ENCODE measurements around the gene TUBAL3.

DNA sequence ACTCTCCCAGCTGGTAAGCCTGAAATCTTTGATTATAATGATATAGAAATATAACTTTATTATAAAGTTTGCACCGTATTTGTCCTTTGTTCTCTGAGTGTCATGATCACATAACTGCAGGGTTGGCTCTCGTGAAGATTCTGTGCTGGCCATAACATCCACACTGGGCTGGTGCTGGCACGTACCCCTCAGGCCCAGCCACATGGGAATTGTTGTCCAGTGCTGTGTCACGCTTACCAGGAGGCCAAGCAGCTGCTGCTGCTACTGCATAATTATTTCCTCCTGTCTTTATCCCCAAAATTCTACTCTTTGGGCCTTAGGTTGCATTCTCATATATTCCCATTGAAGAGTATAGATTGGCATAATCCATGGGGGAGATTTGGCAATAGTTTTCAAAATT, 60.6 kb downstream of the TUBAL3 start:
- TF ChIP-seq, protein P1, sequence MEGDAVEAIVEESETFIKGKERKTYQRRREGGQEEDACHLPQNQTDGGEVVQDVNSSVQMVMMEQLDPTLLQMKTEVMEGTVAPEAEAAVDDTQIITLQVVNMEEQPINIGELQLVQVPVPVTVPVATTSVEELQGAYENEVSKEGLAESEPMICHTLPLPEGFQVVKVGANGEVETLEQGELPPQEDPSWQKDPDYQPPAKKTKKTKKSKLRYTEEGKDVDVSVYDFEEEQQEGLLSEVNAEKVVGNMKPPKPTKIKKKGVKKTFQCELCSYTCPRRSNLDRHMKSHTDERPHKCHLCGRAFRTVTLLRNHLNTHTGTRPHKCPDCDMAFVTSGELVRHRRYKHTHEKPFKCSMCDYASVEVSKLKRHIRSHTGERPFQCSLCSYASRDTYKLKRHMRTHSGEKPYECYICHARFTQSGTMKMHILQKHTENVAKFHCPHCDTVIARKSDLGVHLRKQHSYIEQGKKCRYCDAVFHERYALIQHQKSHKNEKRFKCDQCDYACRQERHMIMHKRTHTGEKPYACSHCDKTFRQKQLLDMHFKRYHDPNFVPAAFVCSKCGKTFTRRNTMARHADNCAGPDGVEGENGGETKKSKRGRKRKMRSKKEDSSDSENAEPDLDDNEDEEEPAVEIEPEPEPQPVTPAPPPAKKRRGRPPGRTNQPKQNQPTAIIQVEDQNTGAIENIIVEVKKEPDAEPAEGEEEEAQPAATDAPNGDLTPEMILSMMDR (conservative IDR thresholded peaks at IDR 0.05 in 1 of 2, IDR thresholded peaks at IDR 0.05 in 1 of 2; ENCODE audit: extremely low read depth in 1 of 2, insufficient read depth in 1 of 2, low read depth in 1 of 2, low read length in 2 of 2) = no peak
- TF ChIP-seq EZH2 (IDR thresholded peaks at IDR 0.05; ENCODE audit: borderline replicate concordance, low read length) = no peak
